MCF 10A (cell line): ENCODE data around the gene ANKDD1B. TPM values are rescaled to one million over a fixed set of nuclear protein-coding genes. Genes with fewer than 3 reads are reported as not detected.

ENCODE experiments used
- BruUV-seq: library from RNA; stranded (reverse); fragments of 400-500 nt; replicated peaks from 2 replicates; lab custom pipeline; 2021; lab: Mats Ljungman, UMichigan
- CTCF ChIA-PET: fragments of 300-600 bp; sonication (Branson Sonifier 250); formaldehyde crosslinking; extraction: SDS; loops from one replicate; lab custom pipeline; 2021; ENCODE audit warnings: antibody characterized with exemption, inconsistent platforms; lab: Yijun Ruan, JAX
- POLR2A ChIA-PET: fragments of 300-600, 350-650 bp; sonication (Branson Sonifier 250); formaldehyde crosslinking; extraction: SDS; loops from one replicate; lab custom pipeline; 2020; ENCODE audit warnings: antibody characterized with exemption, inconsistent platforms; lab: Yijun Ruan, JAX
- DNase-seq: peaks from one replicate; pipeline ENCODE4 v3.0.0-alpha.2; 2018; ENCODE audit not compliant: unreplicated experiment
- H3K27ac Mint-ChIP-seq: one replicate; pipeline ENCODE4 v1.8.0; 2022; ENCODE audit warnings: mild to moderate bottlenecking, low read depth, mixed read lengths; ENCODE audit not compliant: unreplicated experiment
- H3K27me3 Mint-ChIP-seq: one replicate; pipeline ENCODE4 v1.8.0; 2022; ENCODE audit warnings: mixed read lengths; ENCODE audit not compliant: insufficient read depth, unreplicated experiment
- H3K36me3 Mint-ChIP-seq: one replicate; pipeline ENCODE4 v1.8.0; 2022; ENCODE audit warnings: mild to moderate bottlenecking, moderate library complexity, mixed read lengths; ENCODE audit not compliant: insufficient read depth, unreplicated experiment
- H3K4me1 Mint-ChIP-seq: one replicate; pipeline ENCODE4 v1.8.0; 2022; ENCODE audit warnings: mixed read lengths; ENCODE audit not compliant: insufficient read depth, unreplicated experiment
- H3K4me3 Mint-ChIP-seq: one replicate; pipeline ENCODE4 v1.8.0; 2022; ENCODE audit warnings: mild to moderate bottlenecking, moderate library complexity, mixed read lengths; ENCODE audit not compliant: unreplicated experiment
- H3K9me3 Mint-ChIP-seq: one replicate; pipeline ENCODE4 v1.8.0; 2022; ENCODE audit warnings: mixed read lengths; ENCODE audit not compliant: unreplicated experiment
- intact Hi-C: fragments of 100-400 bp; cut with micrococcal nuclease; formaldehyde crosslinking; loops from 2 replicates; pipeline ENCODE4 v1.14.1; 2022
- total RNA-seq: library from RNA; stranded (reverse); gene quantifications from 2 replicates; pipeline ENCODE4 v1.2.3, GENCODE V29; 2022
- TF ChIP-seq, protein P1 (sequence below): fragments of 200-600 bp; IDR thresholded peaks from one replicate; pipeline ENCODE4 v1.8.0; 2022; ENCODE audit warnings: antibody characterized with exemption, mild to moderate bottlenecking; ENCODE audit not compliant: unreplicated experiment

Gene ANKDD1B
- total RNA-seq, 1 experiment from 2014 or later = 0.68 TPM

- no TSS peak for BruUV-seq
- ChIA-PET CTCF (interaction anchor here (0.7 kb wide), 1 partner anchor 28 kb away, joined by 3 read pairs; no protein-coding TSS in a partner anchor), POLR2A (interaction anchor here (1.0 to 1.6 kb wide), 2 partner anchors 11 to 13 kb away, joined by 4 to 5 read pairs; no protein-coding TSS in a partner anchor)
- H3K36me3 Mint-ChIP-seq = peaks cover 7% of the 10 kb centered on the region
- TF ChIP-seq, protein P1, sequence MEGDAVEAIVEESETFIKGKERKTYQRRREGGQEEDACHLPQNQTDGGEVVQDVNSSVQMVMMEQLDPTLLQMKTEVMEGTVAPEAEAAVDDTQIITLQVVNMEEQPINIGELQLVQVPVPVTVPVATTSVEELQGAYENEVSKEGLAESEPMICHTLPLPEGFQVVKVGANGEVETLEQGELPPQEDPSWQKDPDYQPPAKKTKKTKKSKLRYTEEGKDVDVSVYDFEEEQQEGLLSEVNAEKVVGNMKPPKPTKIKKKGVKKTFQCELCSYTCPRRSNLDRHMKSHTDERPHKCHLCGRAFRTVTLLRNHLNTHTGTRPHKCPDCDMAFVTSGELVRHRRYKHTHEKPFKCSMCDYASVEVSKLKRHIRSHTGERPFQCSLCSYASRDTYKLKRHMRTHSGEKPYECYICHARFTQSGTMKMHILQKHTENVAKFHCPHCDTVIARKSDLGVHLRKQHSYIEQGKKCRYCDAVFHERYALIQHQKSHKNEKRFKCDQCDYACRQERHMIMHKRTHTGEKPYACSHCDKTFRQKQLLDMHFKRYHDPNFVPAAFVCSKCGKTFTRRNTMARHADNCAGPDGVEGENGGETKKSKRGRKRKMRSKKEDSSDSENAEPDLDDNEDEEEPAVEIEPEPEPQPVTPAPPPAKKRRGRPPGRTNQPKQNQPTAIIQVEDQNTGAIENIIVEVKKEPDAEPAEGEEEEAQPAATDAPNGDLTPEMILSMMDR = no peak
- DNase-seq = no peak
- intact Hi-C loops = no loop called here
- no peak overlapping the region for H3K4me3 Mint-ChIP-seq
- no peaks in the 10 kb centered on the region for H3K27me3 Mint-ChIP-seq
- H3K9me3 Mint-ChIP-seq = no peaks in the 10 kb centered on the region
- no peak overlapping the region for H3K27ac Mint-ChIP-seq
- H3K4me1 Mint-ChIP-seq = peaks cover 24% of the 10 kb centered on the region
Measured at GRCh38 chr5:75667586-75667985, 56.3 kb downstream of the ANKDD1B start.

- H3K27me3 Mint-ChIP-seq = no peaks in the 10 kb centered on the region
- no peak overlapping the region for H3K4me3 Mint-ChIP-seq
- no peaks in the 10 kb centered on the region for H3K9me3 Mint-ChIP-seq
- POLR2A ChIA-PET = interaction anchor here (1.6 kb wide), 1 partner anchor 12 kb away, joined by 5 read pairs; no protein-coding TSS in a partner anchor
- H3K27ac Mint-ChIP-seq = no peak overlapping the region
- TF ChIP-seq, protein P1 = no peak
- no TSS peak for BruUV-seq
- intact Hi-C loops = no loop called here
- peaks cover 11% of the 10 kb centered on the region for H3K36me3 Mint-ChIP-seq
- no peak for DNase-seq
- peaks cover 25% of the 10 kb centered on the region for H3K4me1 Mint-ChIP-seq
- CTCF ChIA-PET = interaction anchor here (0.7 kb wide), 1 partner anchor 111 kb away, joined by 4 read pairs; no protein-coding TSS in a partner anchor
Measured at GRCh38 chr5:75668445-75668844, 57.2 kb downstream of the ANKDD1B start.

DNA sequence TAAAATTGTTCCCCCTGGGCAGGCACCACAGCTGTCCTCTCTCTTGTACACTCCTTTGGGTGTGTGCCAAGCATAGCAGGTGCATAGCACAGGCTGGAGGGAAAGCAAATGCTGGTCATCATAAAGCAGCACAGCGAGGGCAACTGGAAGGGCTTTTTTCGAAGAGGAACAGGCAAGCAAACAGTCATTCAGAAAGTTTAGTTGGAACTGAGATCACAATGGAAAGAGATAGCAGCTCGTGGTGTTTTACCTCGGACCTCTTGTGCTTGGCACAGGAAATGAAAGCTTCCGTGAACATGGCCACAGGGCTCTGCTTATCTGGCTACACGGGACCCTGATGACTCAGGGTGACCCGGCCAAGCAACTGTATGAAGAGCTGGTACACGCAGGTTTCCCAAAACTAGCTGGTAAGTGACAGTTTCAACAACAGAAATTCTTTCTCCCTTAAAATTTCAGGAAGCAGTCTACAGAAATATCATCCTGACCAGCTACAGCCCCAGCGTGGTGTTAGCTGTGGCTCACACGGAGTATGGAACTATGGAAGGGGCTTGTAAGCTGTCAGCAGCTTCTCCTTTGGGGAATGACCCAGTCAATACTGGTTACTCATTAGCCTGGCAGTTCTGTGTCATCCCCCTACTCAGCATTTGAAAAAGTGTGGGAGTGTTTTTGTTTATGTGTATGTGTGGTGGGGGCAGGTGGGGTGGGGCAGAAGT lies 57.9 kb downstream of the ANKDD1B start:
- Mint-ChIP-seq H3K27ac (peak overlapping the region; percentile 66), H3K4me3 (peak overlapping the region; percentile 8), H3K9me3 (no peaks in the 10 kb centered on the region), H3K4me1 (peaks cover 25% of the 10 kb centered on the region), H3K36me3 (peaks cover 15% of the 10 kb centered on the region), H3K27me3 (no peaks in the 10 kb centered on the region)
- POLR2A ChIA-PET = interaction anchor here (0.5 kb wide), 1 partner anchor 421 kb away, joined by 3 read pairs; no protein-coding TSS in a partner anchor
- BruUV-seq = no TSS peak
- TF ChIP-seq, protein P1 = no peak
- intact Hi-C loops = no loop called here
- peak; percentile 51 for DNase-seq
- CTCF ChIA-PET = interaction anchor here (1.4 kb wide), 1 partner anchor 13 kb away, joined by 4 read pairs; no protein-coding TSS in a partner anchor

- H3K27ac Mint-ChIP-seq = peak overlapping the region; percentile 18
- intact Hi-C loops = no loop called here
- H3K36me3 Mint-ChIP-seq = peaks cover 15% of the 10 kb centered on the region
- H3K4me1 Mint-ChIP-seq = peaks cover 25% of the 10 kb centered on the region
- H3K9me3 Mint-ChIP-seq = no peaks in the 10 kb centered on the region
- peak; percentile 11 for DNase-seq
- ChIA-PET POLR2A (no interaction called here), CTCF (no interaction called here)
- no peaks in the 10 kb centered on the region for H3K27me3 Mint-ChIP-seq
- TF ChIP-seq, protein P1 = no peak
- no peak overlapping the region for H3K4me3 Mint-ChIP-seq
- no TSS peak for BruUV-seq
Measured at GRCh38 chr5:75670577-75670976, 59.3 kb downstream of the ANKDD1B start.
